GM19452 (cell line): Measurements from ENCODE around the gene IER5.
"Not testable (repeated sequence)": the region's sequence is repeated elsewhere in the genome, so short reads cannot be mapped to it uniquely, and the experiment has no call there.

Source experiments
- ATAC-seq: cut with Tn5 transposase; IDR thresholded peaks from one replicate; pipeline ENCODE4 v1.9.1; 2021; ENCODE audit not compliant: unreplicated experiment

IER5 gene

DNA sequence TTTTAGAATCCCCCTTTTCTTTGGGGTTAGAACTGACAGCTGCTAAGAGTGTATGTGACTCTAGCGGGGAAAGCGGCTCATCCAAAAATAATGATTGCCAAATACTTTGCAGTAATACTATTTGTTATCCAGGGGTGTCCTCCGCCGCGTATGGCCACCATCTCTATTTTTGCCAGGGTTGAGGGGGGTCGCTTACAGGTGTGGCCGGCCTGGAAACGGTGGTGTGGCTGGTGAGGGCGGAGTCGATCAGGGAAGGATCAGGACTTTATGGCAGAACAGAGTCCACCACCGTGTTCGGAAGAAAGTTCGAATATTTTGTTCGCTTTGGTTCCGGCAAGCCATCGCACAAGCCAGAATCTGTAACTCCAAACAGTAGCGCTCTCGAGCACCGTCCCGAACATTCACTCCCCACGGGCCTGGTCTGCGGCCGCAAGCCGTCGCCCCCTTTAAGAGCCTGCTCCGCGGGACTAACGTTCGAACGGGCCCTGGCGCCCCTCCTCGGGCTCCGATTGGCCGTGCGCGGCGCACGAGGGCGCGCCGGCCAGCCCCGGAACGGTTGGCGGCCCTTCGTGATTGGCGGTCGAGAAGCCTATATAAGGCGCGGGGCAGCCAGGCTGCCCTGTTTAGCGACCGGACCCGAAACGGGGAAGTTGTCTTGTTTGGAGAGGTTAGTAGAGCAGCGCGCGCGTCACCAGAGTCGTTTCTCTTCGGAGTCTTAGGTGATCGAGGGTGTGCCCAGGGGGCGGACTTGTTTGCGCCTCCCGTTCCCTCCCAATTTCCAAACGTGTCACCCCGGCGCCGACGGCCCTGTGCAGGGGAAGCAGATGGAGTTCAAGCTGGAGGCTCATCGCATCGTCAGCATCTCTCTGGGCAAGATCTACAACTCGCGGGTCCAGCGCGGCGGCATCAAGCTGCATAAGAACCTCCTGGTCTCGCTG lies at the start of gene IER5:
Gene IER5 (plus strand): TSS at position 622 of the 938 bp plus-strand sequence. CDS start 203 bp downstream, at position 825.
- peak; percentile 73 for ATAC-seq

DNA sequence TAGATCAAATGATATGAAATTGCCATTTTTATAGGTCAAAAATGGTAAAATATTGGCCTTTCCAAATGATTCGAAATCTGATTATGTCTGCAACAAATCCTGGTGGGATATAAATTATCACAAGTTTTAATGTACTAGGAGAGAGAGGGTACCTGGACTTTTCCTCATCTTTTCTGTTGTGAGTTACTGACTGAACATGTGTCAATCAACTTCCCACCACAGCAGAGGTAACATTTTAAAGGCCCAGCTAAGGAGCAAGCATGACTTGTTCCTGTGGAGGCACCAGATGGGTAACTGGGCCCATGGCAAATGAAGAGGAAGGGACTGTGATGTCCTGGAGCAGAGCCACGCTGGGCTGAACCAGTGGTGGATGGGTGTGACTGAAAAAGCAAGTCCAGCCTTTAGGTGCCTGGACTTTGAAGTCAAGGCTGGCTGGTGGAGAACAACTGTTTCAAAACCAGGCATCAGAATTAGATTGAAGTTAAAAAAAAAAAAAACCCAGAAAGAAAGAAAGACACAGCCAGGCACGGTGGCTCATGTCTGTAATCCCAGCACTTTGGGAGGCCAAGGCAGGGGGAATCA lies 48.1 kb upstream of the IER5 start:
- no peak for ATAC-seq

DNA sequence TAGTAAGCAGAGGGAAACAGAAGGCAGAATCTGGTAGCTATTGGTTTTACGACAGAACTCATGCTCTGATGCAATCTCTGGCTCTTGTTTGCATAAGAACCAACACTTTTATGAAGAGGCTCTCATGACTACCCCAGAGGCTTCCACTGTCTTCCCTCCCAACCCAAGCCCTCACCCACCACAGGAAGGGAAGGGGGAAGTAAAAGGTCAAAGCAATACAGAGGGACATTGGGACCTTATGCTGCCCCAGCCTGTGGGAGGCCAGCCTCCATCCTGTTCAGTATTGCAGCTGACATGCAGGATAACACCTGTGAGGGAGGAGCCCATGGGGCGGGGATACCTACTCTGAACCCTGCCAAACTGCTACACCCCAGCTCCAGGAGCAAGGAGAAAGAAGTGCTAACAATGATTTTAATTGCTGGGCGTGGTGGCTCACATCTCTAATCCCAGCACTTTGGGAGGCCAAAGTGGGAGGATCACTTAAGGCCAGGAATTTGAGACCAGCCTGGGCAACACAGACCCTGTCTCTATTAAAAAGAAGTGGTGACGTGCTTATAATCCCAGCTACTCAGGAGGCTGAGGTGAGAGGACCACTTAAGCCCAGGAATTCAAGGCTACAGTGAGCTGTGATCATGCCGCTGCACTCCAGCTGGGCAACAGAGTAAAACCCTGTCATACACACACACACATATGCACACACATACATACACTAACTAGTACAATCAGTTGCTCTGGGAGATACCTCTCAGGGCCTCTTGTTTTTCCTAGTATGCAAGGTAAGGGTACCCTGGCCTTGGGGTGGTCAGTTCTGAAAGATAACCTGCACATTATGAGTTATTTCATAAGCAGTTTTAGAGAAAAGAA lies 45.2 kb upstream of the IER5 start:
- no peak for ATAC-seq

DNA sequence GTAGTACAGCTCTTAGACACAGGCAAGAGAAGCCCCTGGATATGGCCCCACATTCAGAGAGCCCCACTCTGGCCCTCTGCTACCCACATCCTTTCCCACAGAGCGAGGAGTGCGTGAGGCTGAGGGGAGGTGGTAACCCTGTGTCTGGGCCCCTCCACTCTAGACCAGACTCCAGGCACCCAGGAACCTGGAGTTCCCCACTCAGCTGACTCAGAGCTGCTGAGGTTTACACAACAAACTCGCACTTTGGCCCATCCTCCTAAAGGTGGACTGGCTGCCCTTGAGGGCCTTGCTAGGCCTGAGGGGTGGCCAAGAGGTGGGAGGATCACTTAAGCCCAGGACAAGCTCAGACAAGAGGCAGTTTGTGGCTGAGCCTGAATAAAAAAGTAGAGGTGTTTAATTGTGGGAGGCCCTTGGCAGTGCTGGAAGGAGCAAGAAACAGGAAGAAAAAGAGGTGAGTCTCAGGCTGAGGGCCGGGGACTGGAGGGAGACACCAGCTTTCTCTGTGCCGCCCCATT lies 44.0 kb upstream of the IER5 start:
- ATAC-seq, result peak; percentile 87

DNA sequence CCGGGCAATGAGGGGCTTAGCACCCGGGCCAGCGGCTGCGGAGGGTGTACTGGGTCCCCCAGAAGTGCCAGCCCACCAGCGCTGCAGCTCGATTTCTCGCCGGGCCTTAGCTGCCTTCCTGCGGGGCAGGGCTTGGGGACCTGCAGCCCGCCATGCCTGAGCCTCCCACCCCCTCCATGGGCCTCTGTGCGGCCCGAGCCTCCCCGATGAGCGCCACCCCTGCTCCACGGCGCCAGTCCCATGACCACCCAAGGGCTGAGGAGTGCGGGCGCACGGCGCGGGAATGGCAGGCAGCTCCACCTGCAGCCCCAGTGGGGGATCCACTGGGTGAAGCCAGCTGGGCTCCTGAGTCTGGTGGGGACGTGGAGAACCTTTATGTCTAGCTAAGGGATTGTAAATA lies 42.6 kb upstream of the IER5 start:
- ATAC-seq, result not testable (repeated sequence)

DNA sequence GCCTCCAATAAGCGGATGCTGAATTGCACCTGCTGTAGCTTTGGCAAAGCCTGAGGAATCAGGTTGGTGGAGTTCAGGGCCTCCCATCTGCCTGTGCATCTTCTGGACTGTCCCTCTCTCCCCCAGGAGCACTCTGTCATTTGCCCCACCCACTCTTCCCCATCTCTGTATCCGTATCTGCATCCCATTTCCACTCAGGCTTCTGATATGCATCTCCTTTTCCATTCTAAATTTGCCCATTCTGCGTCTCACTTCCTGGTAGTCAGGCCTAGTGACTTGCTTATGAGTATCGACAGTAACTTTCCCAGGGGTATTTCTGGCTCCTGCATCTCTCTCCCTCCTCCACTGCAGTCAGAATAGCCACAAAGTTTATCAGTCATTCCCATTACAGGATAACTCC lies 39.1 kb upstream of the IER5 start:
- no peak for ATAC-seq

DNA sequence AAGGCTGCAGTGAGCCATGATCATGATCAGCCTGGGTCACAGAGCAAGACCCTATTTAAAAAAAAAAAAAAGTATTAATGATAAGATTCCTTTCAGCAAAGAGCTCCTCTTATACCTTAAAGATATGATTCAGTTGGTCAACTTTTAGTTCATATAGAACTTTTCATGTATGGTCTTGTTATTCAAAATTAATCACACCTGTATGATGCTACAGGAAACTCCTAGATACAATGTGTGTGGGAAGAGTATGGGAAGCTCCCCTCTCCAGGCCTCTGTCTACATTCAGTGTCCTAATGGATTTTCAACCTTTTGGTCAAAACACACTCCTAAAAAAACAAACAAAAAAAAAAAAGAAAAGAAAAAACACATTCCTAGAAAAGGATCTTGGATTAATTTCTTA lies 37.6 kb upstream of the IER5 start:
- no peak for ATAC-seq

DNA sequence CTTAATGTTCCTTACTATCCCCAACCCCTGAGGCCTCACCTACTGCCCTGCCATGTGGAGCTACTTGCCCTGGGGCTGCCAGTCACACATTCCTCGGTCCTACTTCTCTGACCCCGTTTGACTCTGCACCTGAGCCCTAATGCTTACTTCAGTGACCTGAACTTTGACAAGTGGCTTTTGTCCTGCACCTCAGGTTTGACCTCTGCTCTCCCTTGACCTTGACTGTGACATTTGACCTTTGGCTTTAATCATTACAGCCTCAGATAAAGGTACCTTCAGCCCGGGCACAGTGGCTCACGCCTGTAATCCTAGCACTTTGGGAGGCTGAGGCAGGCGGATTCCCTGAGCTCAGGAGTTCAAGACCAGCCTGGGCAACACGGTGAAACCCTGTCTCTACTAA lies 31.9 kb upstream of the IER5 start:
- no peak for ATAC-seq

DNA sequence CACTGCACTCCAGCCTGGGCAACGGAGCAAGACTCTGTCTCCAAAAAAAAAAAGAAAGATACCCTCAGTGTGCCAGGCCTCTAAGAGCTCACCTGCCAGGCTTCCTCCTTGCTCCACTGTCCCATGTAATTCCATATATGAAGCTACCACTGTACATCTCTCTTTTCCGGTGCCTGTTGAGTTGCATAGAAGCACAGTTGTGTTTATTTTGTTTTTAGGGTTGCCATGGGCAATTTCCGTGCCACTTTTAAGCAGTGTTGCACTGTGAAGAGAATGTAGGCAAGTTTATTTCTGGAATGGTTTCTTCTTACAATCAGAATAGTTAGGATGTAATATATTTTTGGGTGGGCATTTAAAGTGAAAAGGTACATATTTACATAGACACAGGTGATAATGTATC lies 31.4 kb upstream of the IER5 start:
- no peak for ATAC-seq

DNA sequence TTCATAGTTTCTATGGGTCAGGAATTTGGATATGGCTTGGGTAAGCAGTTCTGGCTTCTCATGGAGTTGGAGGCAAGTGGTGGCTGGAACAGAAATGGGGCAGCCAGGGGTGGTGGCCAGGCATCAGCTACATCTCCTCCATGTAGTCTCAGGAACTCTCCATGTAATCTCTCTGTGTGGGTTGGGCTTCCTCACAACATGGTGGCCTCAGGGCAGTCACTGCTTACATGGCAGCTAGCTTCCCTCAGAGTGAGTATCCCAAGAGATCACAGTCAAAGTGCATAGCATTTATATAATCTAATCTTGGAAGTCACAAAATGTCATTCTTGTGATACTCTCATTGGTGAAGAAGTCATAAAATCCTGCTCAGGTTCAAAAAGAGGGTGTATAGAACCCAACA lies 29.1 kb upstream of the IER5 start:
- ATAC-seq, result no peak

DNA sequence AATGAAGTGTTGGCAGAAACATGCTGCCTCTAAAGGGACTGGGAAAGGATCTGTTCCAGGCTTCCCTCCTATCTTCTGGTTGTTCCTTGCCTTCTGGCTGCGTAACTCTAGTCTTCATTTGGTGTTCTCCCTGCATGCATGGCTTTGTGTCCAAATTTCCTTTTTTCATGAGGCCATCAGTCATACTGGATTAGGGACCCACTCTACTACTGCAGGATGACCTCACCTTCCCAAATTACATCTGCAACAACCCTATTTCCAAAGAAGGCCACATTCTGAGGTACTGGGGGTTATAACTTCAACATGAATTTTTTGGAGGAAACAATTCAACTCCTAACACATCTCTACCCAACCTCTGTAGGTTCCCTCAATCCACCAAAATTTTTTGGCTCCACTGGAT lies 28.4 kb upstream of the IER5 start:
- ATAC-seq, result no peak

DNA sequence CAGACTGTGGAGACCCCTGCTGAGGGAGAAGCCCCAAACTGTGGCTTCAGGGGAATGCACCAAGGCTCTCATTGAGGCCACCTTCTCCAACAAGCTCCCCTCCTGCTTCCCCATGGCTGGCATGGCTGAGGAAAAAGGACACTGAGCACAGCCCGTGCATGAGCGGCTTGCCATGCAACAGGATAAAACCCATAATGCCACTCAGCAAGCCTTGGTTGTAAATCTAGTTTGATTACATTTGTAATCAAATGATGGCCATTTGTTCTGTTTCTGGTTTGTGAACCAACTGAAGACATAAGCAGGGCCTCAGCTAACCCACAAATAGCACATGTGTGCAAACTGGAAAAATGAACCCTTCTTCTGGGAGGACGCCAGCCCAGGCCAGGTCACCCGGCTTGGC lies 27.6 kb upstream of the IER5 start:
- not testable (repeated sequence) for ATAC-seq

DNA sequence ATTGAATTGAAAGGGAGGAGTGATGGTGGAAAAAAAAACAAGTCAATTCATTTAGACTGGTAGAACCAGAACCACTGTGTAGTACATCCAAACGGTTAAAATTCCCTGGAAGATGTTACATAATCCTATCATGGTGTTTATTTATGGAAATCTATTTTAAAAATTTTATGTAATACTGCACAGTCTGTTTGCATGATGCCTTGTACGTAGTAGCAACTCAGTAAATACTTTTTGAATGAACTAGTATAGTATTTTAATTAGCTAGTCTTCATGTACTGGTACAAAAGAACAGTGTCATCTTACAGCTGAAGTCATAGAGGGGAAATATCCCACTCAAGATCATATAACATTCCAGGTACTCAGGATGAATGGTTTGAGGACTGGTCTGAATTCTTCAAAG lies 27.0 kb upstream of the IER5 start:
- no peak for ATAC-seq

DNA sequence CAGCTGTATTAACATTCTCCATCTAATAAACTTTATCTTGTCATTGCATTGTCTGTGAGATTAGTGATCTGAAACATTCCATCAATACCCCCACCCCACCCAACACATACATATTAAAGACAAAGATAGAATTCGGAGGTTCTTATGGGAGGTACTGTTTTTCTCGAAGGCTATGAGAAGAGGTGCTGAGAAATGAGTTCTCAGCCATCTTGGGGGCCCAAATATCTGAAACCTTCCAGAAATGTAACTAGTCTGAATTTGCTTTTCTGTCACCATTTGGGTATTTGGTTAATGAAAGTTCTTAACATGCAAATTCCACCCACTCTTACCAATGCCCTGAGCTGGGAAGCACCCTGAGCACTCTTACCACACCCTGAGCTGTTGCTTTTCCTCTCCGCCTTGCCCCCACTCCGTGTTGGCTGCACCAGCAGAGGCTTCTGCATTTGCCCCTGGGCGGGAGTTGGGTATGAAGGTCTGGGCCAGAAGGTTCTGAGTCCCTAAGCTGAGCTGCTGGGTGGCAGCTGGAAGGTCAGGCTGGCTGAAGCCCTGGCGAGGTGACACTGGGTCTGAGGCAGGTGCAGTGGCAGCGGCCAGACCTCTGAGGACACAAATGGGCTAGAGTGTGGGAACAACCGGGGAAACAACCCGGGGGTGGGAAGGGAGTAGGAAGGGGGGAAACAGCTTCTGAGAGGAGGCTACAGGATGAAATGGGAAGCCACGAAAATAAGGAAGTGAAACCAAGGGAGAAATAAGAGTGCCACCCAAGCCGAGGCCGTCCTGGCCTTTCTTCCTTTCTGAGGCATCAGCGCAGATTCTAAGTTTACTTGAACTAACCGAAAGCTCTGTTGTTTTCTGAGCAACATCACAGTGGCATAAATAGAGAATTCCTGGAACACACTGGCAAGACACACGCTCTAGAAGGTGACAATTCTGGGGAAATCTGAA lies 26.3 kb upstream of the IER5 start:
- ATAC-seq, result peak; percentile 69

DNA sequence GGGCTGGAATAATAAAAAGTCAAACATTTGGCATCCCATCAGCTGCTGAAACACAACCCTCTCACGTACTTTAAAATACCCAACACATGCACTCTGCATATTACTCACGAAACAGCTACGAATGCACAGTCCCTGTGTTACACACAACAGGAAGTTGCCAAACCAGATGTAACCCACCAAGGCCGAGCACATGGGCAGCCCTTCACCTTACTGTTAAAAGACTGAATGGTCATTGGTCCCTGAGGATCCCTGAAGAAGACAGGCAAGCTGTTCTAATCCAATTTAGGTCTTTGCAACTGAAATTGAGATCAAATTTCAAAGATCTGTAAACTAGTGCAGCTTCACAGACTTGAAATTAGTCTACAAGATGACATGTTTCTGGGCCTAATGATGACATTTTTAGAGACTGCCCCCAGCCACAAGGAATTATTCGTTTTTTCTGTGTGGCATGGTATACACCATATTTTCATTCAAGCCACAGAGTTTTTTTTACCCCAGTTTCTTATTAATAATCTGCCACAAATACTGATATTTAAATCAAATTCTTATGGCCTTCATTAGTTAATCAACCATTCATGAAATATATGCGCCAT lies 25.6 kb upstream of the IER5 start:
- ATAC-seq, result peak; percentile 77

DNA sequence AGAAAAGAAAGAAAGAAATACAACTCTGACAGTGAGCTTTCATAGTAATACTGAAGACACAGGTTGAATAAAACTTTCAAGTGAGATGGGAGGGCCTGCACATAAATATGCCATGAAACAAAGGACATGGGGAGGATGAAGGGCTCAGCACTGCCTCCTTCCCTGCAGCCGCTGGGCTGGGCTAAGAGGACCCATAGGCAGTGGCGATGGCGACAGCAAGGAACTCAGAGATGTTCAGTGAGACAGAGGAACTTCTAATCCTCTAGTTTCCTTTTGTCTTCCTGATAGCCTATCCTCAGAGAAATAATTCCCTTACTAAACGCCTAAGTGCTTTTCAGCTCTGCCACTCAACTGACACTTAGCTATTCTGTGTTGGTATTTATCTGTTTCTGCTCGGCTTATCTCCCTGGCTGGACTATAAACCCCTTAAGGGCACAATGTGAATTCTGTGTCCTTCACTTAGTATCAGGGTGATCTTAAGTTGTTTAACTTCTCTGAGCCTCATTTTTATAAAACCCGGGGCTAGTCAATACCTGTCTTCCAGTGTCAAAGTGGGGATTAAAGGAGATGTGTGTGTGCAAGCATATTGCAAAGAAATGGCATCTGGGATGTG lies 24.4 kb upstream of the IER5 start:
- no peak for ATAC-seq

DNA sequence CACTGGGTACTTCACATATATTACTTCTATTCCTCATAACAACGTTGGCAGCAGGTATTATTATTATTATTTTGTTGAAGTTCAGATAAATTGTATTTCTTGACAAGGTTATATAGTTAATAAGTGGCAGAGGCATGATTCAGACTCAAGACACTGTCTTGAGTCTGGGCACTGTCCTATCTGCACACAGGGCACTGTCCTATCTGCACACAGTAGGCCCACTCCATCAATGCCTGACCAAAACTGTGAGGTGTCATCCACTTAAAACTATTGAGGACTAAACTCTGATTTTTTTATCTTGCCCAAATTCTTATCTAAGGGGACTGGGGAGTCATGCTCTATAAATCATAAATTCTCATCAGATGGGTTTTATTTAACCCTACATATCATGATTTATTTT lies 23.8 kb upstream of the IER5 start:
- no peak for ATAC-seq

DNA sequence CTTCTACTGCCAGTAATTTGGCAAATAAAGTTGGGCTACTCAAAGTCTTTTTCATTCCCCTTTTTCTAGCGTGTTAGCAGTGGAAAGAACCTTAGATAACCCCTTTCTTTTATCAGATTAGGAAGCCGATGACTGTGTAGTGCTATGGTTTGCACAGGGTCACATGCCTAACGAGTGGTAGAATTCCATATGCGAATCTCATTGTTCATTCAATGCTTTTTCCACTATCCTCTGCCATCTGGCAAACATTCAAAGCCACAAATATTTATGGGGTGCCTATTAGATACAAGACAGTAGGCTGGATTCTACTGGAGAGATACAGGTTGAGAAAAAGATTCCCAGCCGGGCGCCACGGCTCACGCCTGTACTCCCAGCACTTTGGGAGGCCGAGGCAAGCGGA lies 14.9 kb upstream of the IER5 start:
- ATAC-seq, result no peak

DNA sequence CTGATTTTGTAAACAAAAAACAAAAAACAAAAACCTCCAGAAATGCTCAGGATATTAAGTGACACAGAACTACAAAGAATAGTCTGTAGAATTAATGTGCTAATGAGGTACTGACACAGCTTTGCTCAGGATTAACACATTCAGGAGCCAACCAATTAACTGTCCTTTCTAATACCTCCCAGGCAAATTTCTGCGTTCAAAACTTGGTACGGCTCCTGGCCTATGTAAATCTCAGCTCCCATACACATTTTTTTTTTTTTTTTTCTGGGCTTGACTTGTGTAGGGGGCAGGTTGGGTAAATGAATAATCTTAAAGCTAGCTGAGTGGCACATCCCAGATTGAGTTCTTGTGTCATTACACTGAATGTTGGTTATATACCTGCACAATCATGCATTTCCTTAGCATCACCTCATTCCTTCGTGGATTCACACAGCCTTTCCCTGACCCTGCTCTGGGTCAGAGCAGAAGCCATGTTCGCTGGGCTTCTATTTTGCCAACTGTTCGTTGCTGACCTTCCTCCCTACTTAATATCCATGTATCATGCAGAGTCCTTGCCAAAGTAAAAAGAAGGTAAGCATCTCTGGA lies 12.6 kb upstream of the IER5 start:
- no peak for ATAC-seq
